ENCODE measurements around the gene PLA2G2E. TPM values are rescaled to one million over a fixed set of nuclear protein-coding genes. Genes with fewer than 3 reads are reported as not detected.
"Not testable (repeated sequence)": the region's sequence is repeated elsewhere in the genome, so short reads cannot be mapped to it uniquely, and the experiment has no call there.

Gene PLA2G2E
- total and polyA plus RNA-seq, 4 donors: not detected

DNA sequence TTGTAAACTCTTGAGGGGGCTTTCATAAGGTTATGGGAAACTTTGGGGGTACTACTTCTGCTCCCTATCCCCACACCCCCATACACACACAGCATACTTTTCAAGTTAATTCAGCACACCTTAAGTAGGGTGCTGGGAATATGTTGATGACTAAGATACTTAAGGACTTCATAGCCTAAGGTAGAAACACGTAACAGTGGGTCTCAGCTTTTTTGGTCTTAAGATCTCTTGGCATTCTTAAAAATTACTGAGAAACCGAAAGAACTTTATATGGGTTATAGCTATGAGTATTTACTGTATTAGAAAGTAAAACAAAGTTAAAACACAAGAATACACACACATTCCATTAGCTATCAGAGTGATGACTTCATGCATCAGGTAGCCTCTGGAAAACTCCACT is 39.1 kb downstream of the PLA2G2E start:
- TF ChIP-seq, protein P1, sequence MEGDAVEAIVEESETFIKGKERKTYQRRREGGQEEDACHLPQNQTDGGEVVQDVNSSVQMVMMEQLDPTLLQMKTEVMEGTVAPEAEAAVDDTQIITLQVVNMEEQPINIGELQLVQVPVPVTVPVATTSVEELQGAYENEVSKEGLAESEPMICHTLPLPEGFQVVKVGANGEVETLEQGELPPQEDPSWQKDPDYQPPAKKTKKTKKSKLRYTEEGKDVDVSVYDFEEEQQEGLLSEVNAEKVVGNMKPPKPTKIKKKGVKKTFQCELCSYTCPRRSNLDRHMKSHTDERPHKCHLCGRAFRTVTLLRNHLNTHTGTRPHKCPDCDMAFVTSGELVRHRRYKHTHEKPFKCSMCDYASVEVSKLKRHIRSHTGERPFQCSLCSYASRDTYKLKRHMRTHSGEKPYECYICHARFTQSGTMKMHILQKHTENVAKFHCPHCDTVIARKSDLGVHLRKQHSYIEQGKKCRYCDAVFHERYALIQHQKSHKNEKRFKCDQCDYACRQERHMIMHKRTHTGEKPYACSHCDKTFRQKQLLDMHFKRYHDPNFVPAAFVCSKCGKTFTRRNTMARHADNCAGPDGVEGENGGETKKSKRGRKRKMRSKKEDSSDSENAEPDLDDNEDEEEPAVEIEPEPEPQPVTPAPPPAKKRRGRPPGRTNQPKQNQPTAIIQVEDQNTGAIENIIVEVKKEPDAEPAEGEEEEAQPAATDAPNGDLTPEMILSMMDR (IDR thresholded peaks at IDR 0.05; ENCODE audit: control extremely low read depth, extremely low read depth): no peak

DNA sequence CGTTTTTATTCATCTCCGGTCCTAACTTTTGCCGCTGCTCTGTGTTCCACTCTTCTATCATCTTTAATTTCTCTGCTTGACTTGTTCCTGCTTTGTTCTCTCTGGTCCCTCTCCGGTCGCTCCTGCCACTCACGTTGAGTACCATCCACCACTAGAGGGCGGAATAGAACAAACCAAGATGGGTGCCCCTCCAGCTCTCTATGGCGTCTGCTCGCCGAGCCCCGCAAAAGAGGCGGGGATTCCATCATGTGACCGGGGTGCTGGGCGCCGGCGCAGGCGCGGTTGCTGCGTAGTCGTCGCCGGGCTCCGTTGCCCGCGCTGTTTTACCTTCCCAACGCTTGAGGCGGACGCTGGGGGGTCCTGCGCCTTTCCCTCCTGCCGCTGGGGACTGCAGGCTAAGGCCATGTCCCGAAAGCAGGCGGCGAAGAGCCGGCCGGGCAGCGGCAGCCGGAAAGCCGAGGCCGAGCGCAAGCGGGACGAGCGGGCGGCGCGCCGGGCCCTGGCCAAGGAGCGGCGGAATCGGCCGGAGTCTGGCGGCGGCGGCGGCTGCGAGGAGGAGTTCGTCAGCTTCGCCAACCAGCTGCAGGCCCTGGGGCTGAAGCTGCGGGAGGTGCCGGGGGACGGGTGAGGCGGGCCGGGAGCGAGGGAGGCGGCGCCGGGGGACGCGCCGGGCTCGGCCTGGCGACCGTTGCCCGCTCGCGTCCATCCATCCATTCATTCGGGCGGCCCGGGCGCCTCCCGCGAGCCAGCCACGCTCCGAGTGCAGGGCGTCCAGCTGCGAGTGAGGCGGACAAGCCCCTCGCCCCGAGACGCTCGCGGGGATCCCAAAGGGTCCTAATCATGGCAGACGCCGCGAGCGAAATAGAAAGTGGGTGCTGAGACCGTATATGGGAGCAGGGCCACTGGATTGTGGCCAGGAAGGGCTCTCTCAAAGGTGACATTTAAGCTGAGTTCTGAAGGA is 41.0 kb downstream of the PLA2G2E start, which contains the start of gene OTUD3:
Gene OTUD3, plus strand, starts transcription at position 285 of the 961 bp plus-strand sequence. Its CDS starts 119 bp downstream, at position 404.
- peak; percentile 98 to 99 (median 99) for DNase-seq
- H3K27ac ChIP-seq (ENCODE audit: low read depth in 1 of 2, low read length in 1 of 2): peak within 1 kb of the TSS; percentile 92 to 97
- no peaks in the 10 kb centered on the region for H3K36me3 ChIP-seq (ENCODE audit: control insufficient read depth in 4 of 4, insufficient read depth in 4 of 4, low read length in 4 of 4)
- peaks cover 2 to 16% (median 13%) of the 10 kb centered on the region in 5 donors for H3K4me1 ChIP-seq (ENCODE audit: control insufficient read depth in 5 of 5, insufficient read depth in 5 of 5, low read length in 5 of 5)
- TF ChIP-seq, protein P1 (IDR thresholded peaks at IDR 0.05; ENCODE audit: control extremely low read depth, extremely low read depth): peak; percentile 87
- ATAC-seq (ENCODE audit: insufficient read depth, low FRiP score): peak; percentile 95
- no peaks in the 10 kb centered on the region for H3K9me3 ChIP-seq (ENCODE audit: control insufficient read depth in 4 of 4, insufficient read depth in 3 of 4, low read length in 3 of 4)
- peak within 1 kb of the TSS; percentile 76 to 95 for H3K9ac ChIP-seq (ENCODE audit: insufficient read depth in 1 of 2, low read length in 2 of 2)
- H3K27me3 ChIP-seq (ENCODE audit: control insufficient read depth in 3 of 3, insufficient read depth in 3 of 3, low read length in 2 of 3): no peaks in the 10 kb centered on the region
- peak within 1 kb of the TSS; percentile 87 for H3K4me3 ChIP-seq
- 0% methylated on average over 77 to 97 of the region's 97 CpGs for WGBS, 2 donors

More for the DNA sequence above, 39.1 kb downstream of the PLA2G2E start:
- no peaks in the 10 kb centered on the region for H3K36me3 ChIP-seq (ENCODE audit: control insufficient read depth in 4 of 4, insufficient read depth in 4 of 4, low read length in 4 of 4)
- no peaks in the 10 kb centered on the region for H3K9me3 ChIP-seq (ENCODE audit: control insufficient read depth in 4 of 4, insufficient read depth in 3 of 4, low read length in 3 of 4)
- no peaks in the 10 kb centered on the region for H3K27me3 ChIP-seq (ENCODE audit: control insufficient read depth in 3 of 3, insufficient read depth in 3 of 3, low read length in 2 of 3)
- H3K27ac ChIP-seq (ENCODE audit: low read depth in 1 of 2, low read length in 1 of 2): no peak overlapping the region
- no peak overlapping the region for H3K9ac ChIP-seq (ENCODE audit: insufficient read depth in 1 of 2, low read length in 2 of 2)
- peaks cover 4 to 19% (median 13%) of the 10 kb centered on the region in 5 donors for H3K4me1 ChIP-seq (ENCODE audit: control insufficient read depth in 5 of 5, insufficient read depth in 5 of 5, low read length in 5 of 5)
- H3K4me3 ChIP-seq: no peak overlapping the region
- 72 to 88% methylated on average over 2 of the region's 2 CpGs for WGBS, 2 donors
- no peak for DNase-seq
- ATAC-seq (ENCODE audit: insufficient read depth, low FRiP score): no peak

DNA sequence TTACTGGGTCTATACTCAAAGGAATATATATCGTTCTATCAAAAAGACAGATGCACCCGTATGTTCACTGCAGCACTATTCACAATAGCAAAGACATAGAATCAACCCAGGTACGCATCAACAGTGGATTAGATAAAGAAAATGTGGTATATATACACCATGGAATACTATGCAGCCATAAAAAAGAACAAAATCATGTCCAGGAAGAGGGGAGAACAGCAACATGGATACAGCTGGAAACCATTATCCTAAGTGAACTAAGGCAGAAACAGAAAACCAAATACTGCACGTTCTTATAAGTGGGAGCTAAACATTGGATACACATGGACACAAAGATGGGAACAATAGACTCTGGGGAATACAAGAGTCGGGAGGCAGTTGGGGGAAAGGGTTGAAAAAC is 42.6 kb downstream of the PLA2G2E start:
- H3K36me3 ChIP-seq (ENCODE audit: control insufficient read depth in 4 of 4, insufficient read depth in 4 of 4, low read length in 4 of 4); H3K27me3 ChIP-seq (ENCODE audit: control insufficient read depth in 3 of 3, insufficient read depth in 3 of 3, low read length in 2 of 3); ATAC-seq (ENCODE audit: insufficient read depth, low FRiP score); H3K27ac ChIP-seq (ENCODE audit: low read depth in 1 of 2, low read length in 1 of 2); H3K4me3 ChIP-seq; H3K9me3 ChIP-seq (ENCODE audit: control insufficient read depth in 4 of 4, insufficient read depth in 3 of 4, low read length in 3 of 4); DNase-seq; H3K9ac ChIP-seq (ENCODE audit: insufficient read depth in 1 of 2, low read length in 2 of 2): not testable (repeated sequence)
- H3K4me1 ChIP-seq (ENCODE audit: control insufficient read depth in 5 of 5, insufficient read depth in 5 of 5, low read length in 5 of 5): peaks cover 2 to 16% (median 13%) of the 10 kb centered on the region in 5 donors
- WGBS, 2 donors: 82 to 88% methylated on average over 5 of the region's 5 CpGs

- H3K4me1 ChIP-seq (ENCODE audit: control insufficient read depth in 5 of 5, insufficient read depth in 5 of 5, low read length in 5 of 5): peaks cover 0 to 16% (median 13%) of the 10 kb centered on the region in 5 donors
- no peaks in the 10 kb centered on the region for H3K36me3 ChIP-seq (ENCODE audit: control insufficient read depth in 4 of 4, insufficient read depth in 4 of 4, low read length in 4 of 4)
- TF ChIP-seq, protein P1 (IDR thresholded peaks at IDR 0.05; ENCODE audit: control extremely low read depth, extremely low read depth): no peak
- no peak overlapping the region for H3K9ac ChIP-seq (ENCODE audit: insufficient read depth in 1 of 2, low read length in 2 of 2)
- no peaks in the 10 kb centered on the region for H3K27me3 ChIP-seq (ENCODE audit: control insufficient read depth in 3 of 3, insufficient read depth in 3 of 3, low read length in 2 of 3)
- no peak overlapping the region for H3K27ac ChIP-seq (ENCODE audit: low read depth in 1 of 2, low read length in 1 of 2)
- ATAC-seq (ENCODE audit: insufficient read depth, low FRiP score) (no peak), DNase-seq (no peak)
- no peak overlapping the region for H3K4me3 ChIP-seq
- 92 to 94% methylated on average over 4 of the region's 4 CpGs for WGBS, 2 donors
- no peaks in the 10 kb centered on the region for H3K9me3 ChIP-seq (ENCODE audit: control insufficient read depth in 4 of 4, insufficient read depth in 3 of 4, low read length in 3 of 4)
These were observed 43.8 kb downstream of the PLA2G2E start for GRCh38 chr1:19879661-19880060.
